ENCODE data around the gene CASP2. TPM values are rescaled to one million over a fixed set of nuclear protein-coding genes. Genes with fewer than 3 reads are reported as not detected.
A peak's percentile ranks its signal among the peaks of the same experiment; 100 is the strongest.

The CASP2 gene
- total and polyA plus RNA-seq, 7 experiments from 2014 or later: 14.4 to 97.7 (median 50.0) TPM

GRCh38 chr7:143343596-143343995 is 55.4 kb downstream of the CASP2 start:
- Histone ChIP-seq H3K9me3 (ENCODE audit: control insufficient read depth in 2 of 3, low read length in 3 of 3) (no peaks in the 10 kb centered on the region), H3K4me1 (ENCODE audit: control insufficient read depth in 2 of 2, insufficient read depth in 2 of 2, low read length in 2 of 2) (peaks cover 0 to 4% of the 10 kb centered on the region in 2 donors), H3K27ac (ENCODE audit: low read depth, low read length) (no peak overlapping the region), H3K27me3 (ENCODE audit: control insufficient read depth in 2 of 2, insufficient read depth in 2 of 2, low read length in 2 of 2) (no peaks in the 10 kb centered on the region), H3K36me3 (ENCODE audit: control insufficient read depth in 2 of 3, insufficient read depth in 3 of 3, low read length in 3 of 3) (no peaks in the 10 kb centered on the region), H3K4me3 (ENCODE audit: low read length) (no peak overlapping the region)
- ChIA-PET CTCF (interaction anchor here (0.7 to 1.2 kb wide), 5 partner anchors 12 to 100 kb away, joined by 3 to 5 read pairs (median 3); no protein-coding TSS in a partner anchor), POLR2A (no interaction called here)
- Mint-ChIP-seq H3K9me3 (peaks cover 0 to 2% (median 0%) of the 10 kb centered on the region in 11 donors), H3K27me3 (peaks cover 0 to 60% (median 4%) of the 10 kb centered on the region in 5 donors), H3K4me1 (peaks cover 5 to 13% (median 8%) of the 10 kb centered on the region in 7 donors), H3K4me3 (no peak overlapping the region), H3K36me3 (no peaks in the 10 kb centered on the region), H3K27ac (no peak overlapping the region)
- intact Hi-C loops (cut with micrococcal nuclease): no loop called here
- ATAC-seq (no peak), DNase-seq (no peak)

- peak overlapping the region; percentile 56 to 87 (median 76) for H3K4me3 Mint-ChIP-seq
- no peak overlapping the region for H3K27ac ChIP-seq (ENCODE audit: low read depth, low read length)
- H3K9me3 Mint-ChIP-seq: peaks cover 0 to 2% (median 0%) of the 10 kb centered on the region in 11 donors
- peaks cover 5 to 13% (median 9%) of the 10 kb centered on the region in 7 donors for H3K4me1 Mint-ChIP-seq
- intact Hi-C loops (cut with micrococcal nuclease): loop anchor here (1.0 to 2.0 kb wide), 8 partner anchors 27 to 105 kb away; partner anchors contain the start of genes CASP2 (in 1 of the 2), EPHA1 (in 1 of the 2) and ZYX (in 1 of the 2)
- CTCF ChIA-PET: interaction anchor here (0.6 to 1.7 kb wide), 9 partner anchors 10 to 105 kb away, joined by 3 to 10 read pairs (median 3); no protein-coding TSS in a partner anchor
- H3K27ac Mint-ChIP-seq: peak overlapping the region in 3 of 9 donors; percentile 3 to 79 (median 56)
- DNase-seq: peak; percentile 31 to 62 (median 56)
- no peaks in the 10 kb centered on the region for H3K36me3 Mint-ChIP-seq
- peaks cover 0 to 4% of the 10 kb centered on the region in 2 donors for H3K4me1 ChIP-seq (ENCODE audit: control insufficient read depth in 2 of 2, insufficient read depth in 2 of 2, low read length in 2 of 2)
- no peaks in the 10 kb centered on the region for H3K9me3 ChIP-seq (ENCODE audit: control insufficient read depth in 2 of 3, low read length in 3 of 3)
- ATAC-seq: peak; percentile 98
- POLR2A ChIA-PET: interaction anchor here (0.9 to 1.3 kb wide), 3 partner anchors 36 to 83 kb away, joined by 3 to 8 read pairs (median 3); partner anchors contain the start of genes EPHA1 and GSTK1
- H3K27me3 Mint-ChIP-seq: peaks cover 0 to 57% (median 2%) of the 10 kb centered on the region in 5 donors
- H3K36me3 ChIP-seq (ENCODE audit: control insufficient read depth in 2 of 3, insufficient read depth in 3 of 3, low read length in 3 of 3): no peaks in the 10 kb centered on the region
- peak overlapping the region; percentile 29 for H3K4me3 ChIP-seq (ENCODE audit: low read length)
- no peaks in the 10 kb centered on the region for H3K27me3 ChIP-seq (ENCODE audit: control insufficient read depth in 2 of 2, insufficient read depth in 2 of 2, low read length in 2 of 2)
Observed at GRCh38 chr7:143345428-143345900, 57.3 kb downstream of the CASP2 start.

DNA sequence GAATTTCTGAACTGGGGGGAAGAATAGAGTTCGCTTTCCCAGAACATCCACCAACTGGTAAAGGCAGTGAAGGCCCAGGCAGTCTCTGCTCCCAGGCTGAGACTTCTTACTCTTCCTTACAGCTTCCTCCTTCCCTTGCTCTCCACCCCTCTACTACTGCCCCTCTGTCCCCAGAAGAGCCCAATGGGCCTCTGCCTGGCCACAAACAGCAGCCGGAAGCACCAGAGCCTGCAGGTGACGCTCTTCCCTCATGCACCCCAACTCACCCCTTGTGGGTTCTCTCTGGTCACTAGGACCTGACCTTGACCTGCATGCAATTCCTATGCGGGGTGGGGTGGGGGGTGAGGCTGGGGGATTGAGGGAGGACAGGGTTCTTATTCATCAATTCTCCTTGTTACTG is 57.9 kb downstream of the CASP2 start:
- Mint-ChIP-seq H3K27ac (peak overlapping the region in 1 of 9 donors; percentile 79), H3K27me3 (peaks cover 0 to 57% (median 0%) of the 10 kb centered on the region in 5 donors), H3K36me3 (no peaks in the 10 kb centered on the region), H3K4me3 (peak overlapping the region in 3 of 10 donors; percentile 65 to 84 (median 75)), H3K9me3 (peaks cover 0 to 2% (median 0%) of the 10 kb centered on the region in 11 donors), H3K4me1 (peaks cover 5 to 13% (median 9%) of the 10 kb centered on the region in 7 donors)
- ATAC-seq (no peak), DNase-seq (no peak)
- H3K4me3 ChIP-seq (ENCODE audit: low read length): no peak overlapping the region
- peaks cover 0 to 4% of the 10 kb centered on the region in 2 donors for H3K4me1 ChIP-seq (ENCODE audit: control insufficient read depth in 2 of 2, insufficient read depth in 2 of 2, low read length in 2 of 2)
- no peaks in the 10 kb centered on the region for H3K36me3 ChIP-seq (ENCODE audit: control insufficient read depth in 2 of 3, insufficient read depth in 3 of 3, low read length in 3 of 3)
- POLR2A ChIA-PET: interaction anchor here (0.9 to 1.3 kb wide), 5 partner anchors 18 to 83 kb away, joined by 3 to 8 read pairs (median 3); partner anchors contain the start of genes EPHA1 and GSTK1
- no peak overlapping the region for H3K27ac ChIP-seq (ENCODE audit: low read depth, low read length)
- H3K27me3 ChIP-seq (ENCODE audit: control insufficient read depth in 2 of 2, insufficient read depth in 2 of 2, low read length in 2 of 2): no peaks in the 10 kb centered on the region
- H3K9me3 ChIP-seq (ENCODE audit: control insufficient read depth in 2 of 3, low read length in 3 of 3): no peaks in the 10 kb centered on the region
- CTCF ChIA-PET: interaction anchor here (0.6 to 1.7 kb wide), 7 partner anchors 10 to 106 kb away, joined by 3 to 10 read pairs (median 3); no protein-coding TSS in a partner anchor
- intact Hi-C loops (cut with micrococcal nuclease): no loop called here

DNA sequence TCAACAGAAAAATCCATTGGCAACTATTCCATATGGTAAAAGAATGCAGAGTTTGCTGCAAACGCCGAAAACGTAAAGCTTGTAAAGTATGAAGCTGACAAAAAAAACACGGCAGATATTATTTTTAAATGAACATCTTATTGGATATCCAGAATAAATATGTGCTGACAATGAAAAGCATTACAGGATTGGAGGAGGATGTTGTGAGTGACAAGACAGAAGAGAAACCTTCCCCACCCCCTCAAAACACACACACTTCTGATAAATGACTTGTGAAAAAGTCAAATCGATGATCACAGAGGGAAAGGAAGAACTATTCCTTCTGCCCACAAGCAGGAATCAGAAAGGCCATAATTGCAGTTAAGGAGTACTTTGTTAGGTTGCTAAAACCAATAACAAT is 59.8 kb downstream of the CASP2 start:
- intact Hi-C loops (cut with micrococcal nuclease): no loop called here

GRCh38 chr7:143351060-143351459 is 62.9 kb downstream of the CASP2 start:
- Histone ChIP-seq H3K27ac (ENCODE audit: low read depth, low read length) (no peak overlapping the region), H3K27me3 (ENCODE audit: control insufficient read depth in 2 of 2, insufficient read depth in 2 of 2, low read length in 2 of 2) (no peaks in the 10 kb centered on the region), H3K36me3 (ENCODE audit: control insufficient read depth in 2 of 3, insufficient read depth in 3 of 3, low read length in 3 of 3) (no peaks in the 10 kb centered on the region), H3K4me3 (ENCODE audit: low read length) (no peak overlapping the region), H3K4me1 (ENCODE audit: control insufficient read depth in 2 of 2, insufficient read depth in 2 of 2, low read length in 2 of 2) (no peaks in the 10 kb centered on the region), H3K9me3 (ENCODE audit: control insufficient read depth in 2 of 3, low read length in 3 of 3) (no peaks in the 10 kb centered on the region)
- H3K36me3 Mint-ChIP-seq: no peaks in the 10 kb centered on the region
- POLR2A ChIA-PET: interaction anchor here (0.6 to 1.2 kb wide), 4 partner anchors 13 to 943 kb away, joined by 3 read pairs; no protein-coding TSS in a partner anchor
- H3K4me1 Mint-ChIP-seq: peaks cover 0 to 4% (median 0%) of the 10 kb centered on the region in 7 donors
- H3K4me3 Mint-ChIP-seq: no peak overlapping the region
- peaks cover 0 to 3% (median 0%) of the 10 kb centered on the region in 11 donors for H3K9me3 Mint-ChIP-seq
- CTCF ChIA-PET: interaction anchor here (1.3 kb wide), 1 partner anchor 15 kb away, joined by 4 read pairs; no protein-coding TSS in a partner anchor
- DNase-seq (no peak), ATAC-seq (no peak)
- intact Hi-C loops (cut with micrococcal nuclease): no loop called here
- H3K27me3 Mint-ChIP-seq: peaks cover 0 to 45% (median 0%) of the 10 kb centered on the region in 5 donors
- no peak overlapping the region for H3K27ac Mint-ChIP-seq

More for the DNA sequence above, 59.8 kb downstream of the CASP2 start:
- ChIA-PET POLR2A (no interaction called here), CTCF (interaction anchor here (0.8 to 1.0 kb wide), 2 partner anchors 21 to 49 kb away, joined by 3 to 5 read pairs; no protein-coding TSS in a partner anchor)
- H3K4me1 Mint-ChIP-seq: peaks cover 5 to 13% (median 9%) of the 10 kb centered on the region in 7 donors
- Histone ChIP-seq H3K27ac (ENCODE audit: low read depth, low read length) (no peak overlapping the region), H3K27me3 (ENCODE audit: control insufficient read depth in 2 of 2, insufficient read depth in 2 of 2, low read length in 2 of 2) (no peaks in the 10 kb centered on the region), H3K36me3 (ENCODE audit: control insufficient read depth in 2 of 3, insufficient read depth in 3 of 3, low read length in 3 of 3) (no peaks in the 10 kb centered on the region), H3K4me3 (ENCODE audit: low read length) (no peak overlapping the region), H3K4me1 (ENCODE audit: control insufficient read depth in 2 of 2, insufficient read depth in 2 of 2, low read length in 2 of 2) (peaks cover 0 to 4% of the 10 kb centered on the region in 2 donors), H3K9me3 (ENCODE audit: control insufficient read depth in 2 of 3, low read length in 3 of 3) (no peaks in the 10 kb centered on the region)
- peaks cover 0 to 2% (median 0%) of the 10 kb centered on the region in 11 donors for H3K9me3 Mint-ChIP-seq
- H3K27me3 Mint-ChIP-seq: peaks cover 0 to 54% (median 0%) of the 10 kb centered on the region in 5 donors
- H3K4me3 Mint-ChIP-seq: no peak overlapping the region
- no peak overlapping the region for H3K27ac Mint-ChIP-seq
- no peaks in the 10 kb centered on the region for H3K36me3 Mint-ChIP-seq
- DNase-seq (no peak), ATAC-seq (no peak)

DNA sequence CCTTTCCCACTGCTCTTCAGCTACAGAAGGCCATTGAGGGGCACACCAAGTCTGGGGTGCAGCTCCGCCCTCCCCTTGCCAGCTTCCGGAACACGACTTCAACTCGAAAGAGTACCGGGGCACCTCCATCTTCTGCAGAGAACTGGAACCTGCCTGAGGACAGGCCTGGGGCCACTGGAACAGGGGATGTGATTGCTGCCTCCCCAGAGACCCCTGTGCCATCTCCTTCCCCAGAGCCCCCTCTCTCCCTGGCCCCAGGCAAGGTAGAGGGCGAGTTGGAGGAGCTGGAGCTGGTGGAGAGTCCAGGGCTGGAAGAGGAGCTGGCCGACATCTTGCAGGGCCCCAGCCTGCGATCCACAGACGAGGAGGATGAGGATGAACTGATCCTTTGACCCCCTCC is 63.4 kb downstream of the CASP2 start:
- no peak for ATAC-seq
- CTCF ChIA-PET: no interaction called here
- no peaks in the 10 kb centered on the region for H3K36me3 Mint-ChIP-seq
- Histone ChIP-seq H3K27me3 (ENCODE audit: control insufficient read depth in 2 of 2, insufficient read depth in 2 of 2, low read length in 2 of 2) (no peaks in the 10 kb centered on the region), H3K27ac (ENCODE audit: low read depth, low read length) (no peak overlapping the region), H3K4me1 (ENCODE audit: control insufficient read depth in 2 of 2, insufficient read depth in 2 of 2, low read length in 2 of 2) (no peaks in the 10 kb centered on the region), H3K4me3 (ENCODE audit: low read length) (no peak overlapping the region), H3K36me3 (ENCODE audit: control insufficient read depth in 2 of 3, insufficient read depth in 3 of 3, low read length in 3 of 3) (no peaks in the 10 kb centered on the region), H3K9me3 (ENCODE audit: control insufficient read depth in 2 of 3, low read length in 3 of 3) (no peaks in the 10 kb centered on the region)
- intact Hi-C loops (cut with micrococcal nuclease): no loop called here
- peaks cover 0 to 3% (median 0%) of the 10 kb centered on the region in 7 donors for H3K4me1 Mint-ChIP-seq
- POLR2A ChIA-PET: interaction anchor here (0.6 to 1.2 kb wide), 2 partner anchors 29 to 944 kb away, joined by 3 read pairs; no protein-coding TSS in a partner anchor
- peaks cover 0 to 42% (median 0%) of the 10 kb centered on the region in 5 donors for H3K27me3 Mint-ChIP-seq
- peaks cover 0 to 2% (median 0%) of the 10 kb centered on the region in 11 donors for H3K9me3 Mint-ChIP-seq
- no peak for DNase-seq
- no peak overlapping the region for H3K27ac Mint-ChIP-seq
- no peak overlapping the region for H3K4me3 Mint-ChIP-seq

Measured in naive thymus-derived CD4-positive, alpha-beta T cell (primary cell).